NB4 (cell line): ENCODE data around the gene TNFRSF1B.

Experiments
- DNase-seq: peaks from one replicate; pipeline ENCODE4 v3.0.0; 2010; ENCODE audit warnings: low read depth
- H3K4me3 ChIP-seq: one replicate; pipeline ENCODE4 v1.5.1; 2011; ENCODE audit warnings: mild to moderate bottlenecking, low read depth, low read length, moderate library complexity
- MAX ChIP-seq: IDR thresholded peaks from 2 replicates; pipeline ENCODE4 v1.6.1; 2011; ENCODE audit warnings: low read depth, low read length
- MYC ChIP-seq: IDR thresholded peaks from 2 replicates; pipeline ENCODE4 v1.6.1; 2011; ENCODE audit warnings: low read depth, low read length
- POLR2A ChIP-seq: IDR thresholded peaks from 2 replicates; pipeline ENCODE4 v1.6.1; 2011; ENCODE audit warnings: mild to moderate bottlenecking; ENCODE audit not compliant: insufficient read length; ENCODE audit errors: extremely low read depth
- TF ChIP-seq, protein P1 (sequence below): IDR thresholded peaks from one replicate; pipeline ENCODE4 v1.5.1; 2012; ENCODE audit warnings: low read depth, low read length

The TNFRSF1B gene

DNA sequence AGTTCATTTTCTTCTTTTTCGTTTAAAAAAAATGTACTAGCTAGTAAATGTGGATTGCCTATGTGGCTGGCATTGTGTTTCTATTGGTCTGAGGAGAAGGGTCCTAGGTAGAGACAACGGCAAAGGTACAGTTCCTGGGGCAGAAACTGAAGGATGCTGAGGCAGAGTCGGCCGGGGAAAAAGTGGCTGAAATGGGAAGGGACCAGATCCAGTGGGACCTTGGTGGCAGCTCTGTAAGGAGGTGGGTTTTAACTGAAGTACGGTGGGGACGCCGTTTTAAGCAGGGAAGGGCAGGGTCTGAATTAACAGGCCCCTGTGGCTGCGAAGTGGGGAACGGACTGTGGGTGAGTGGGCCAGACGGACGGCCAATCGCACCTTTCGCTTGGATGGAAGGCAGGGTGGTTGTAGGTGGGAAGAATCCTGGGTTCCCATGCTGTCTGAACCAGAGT, 62.6 kb downstream of the TNFRSF1B start:
- no peak for DNase-seq
- no peak for TF ChIP-seq MYC
- TF ChIP-seq MAX: no peak
- TF ChIP-seq, protein P1, sequence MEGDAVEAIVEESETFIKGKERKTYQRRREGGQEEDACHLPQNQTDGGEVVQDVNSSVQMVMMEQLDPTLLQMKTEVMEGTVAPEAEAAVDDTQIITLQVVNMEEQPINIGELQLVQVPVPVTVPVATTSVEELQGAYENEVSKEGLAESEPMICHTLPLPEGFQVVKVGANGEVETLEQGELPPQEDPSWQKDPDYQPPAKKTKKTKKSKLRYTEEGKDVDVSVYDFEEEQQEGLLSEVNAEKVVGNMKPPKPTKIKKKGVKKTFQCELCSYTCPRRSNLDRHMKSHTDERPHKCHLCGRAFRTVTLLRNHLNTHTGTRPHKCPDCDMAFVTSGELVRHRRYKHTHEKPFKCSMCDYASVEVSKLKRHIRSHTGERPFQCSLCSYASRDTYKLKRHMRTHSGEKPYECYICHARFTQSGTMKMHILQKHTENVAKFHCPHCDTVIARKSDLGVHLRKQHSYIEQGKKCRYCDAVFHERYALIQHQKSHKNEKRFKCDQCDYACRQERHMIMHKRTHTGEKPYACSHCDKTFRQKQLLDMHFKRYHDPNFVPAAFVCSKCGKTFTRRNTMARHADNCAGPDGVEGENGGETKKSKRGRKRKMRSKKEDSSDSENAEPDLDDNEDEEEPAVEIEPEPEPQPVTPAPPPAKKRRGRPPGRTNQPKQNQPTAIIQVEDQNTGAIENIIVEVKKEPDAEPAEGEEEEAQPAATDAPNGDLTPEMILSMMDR: no peak
- TF ChIP-seq POLR2A: no peak
- no peak overlapping the region for H3K4me3 ChIP-seq

GRCh38 chr1:12229835-12230548, 63.2 kb downstream of the TNFRSF1B start, which contains the start of gene VPS13D:
Gene VPS13D, plus strand, starts transcription at chr1:12230030. Its CDS starts 4,237 bp downstream, at chr1:12234267.
- peak within 1 kb of the TSS; percentile 80 for H3K4me3 ChIP-seq
- peak; percentile 85 for DNase-seq
- TF ChIP-seq MAX (no peak), POLR2A (peak; percentile 33), MYC (0 out of 2 replicates have a peak, but pooled peaks have one; percentile 21)
- TF ChIP-seq, protein P1: peak; percentile 84

DNA sequence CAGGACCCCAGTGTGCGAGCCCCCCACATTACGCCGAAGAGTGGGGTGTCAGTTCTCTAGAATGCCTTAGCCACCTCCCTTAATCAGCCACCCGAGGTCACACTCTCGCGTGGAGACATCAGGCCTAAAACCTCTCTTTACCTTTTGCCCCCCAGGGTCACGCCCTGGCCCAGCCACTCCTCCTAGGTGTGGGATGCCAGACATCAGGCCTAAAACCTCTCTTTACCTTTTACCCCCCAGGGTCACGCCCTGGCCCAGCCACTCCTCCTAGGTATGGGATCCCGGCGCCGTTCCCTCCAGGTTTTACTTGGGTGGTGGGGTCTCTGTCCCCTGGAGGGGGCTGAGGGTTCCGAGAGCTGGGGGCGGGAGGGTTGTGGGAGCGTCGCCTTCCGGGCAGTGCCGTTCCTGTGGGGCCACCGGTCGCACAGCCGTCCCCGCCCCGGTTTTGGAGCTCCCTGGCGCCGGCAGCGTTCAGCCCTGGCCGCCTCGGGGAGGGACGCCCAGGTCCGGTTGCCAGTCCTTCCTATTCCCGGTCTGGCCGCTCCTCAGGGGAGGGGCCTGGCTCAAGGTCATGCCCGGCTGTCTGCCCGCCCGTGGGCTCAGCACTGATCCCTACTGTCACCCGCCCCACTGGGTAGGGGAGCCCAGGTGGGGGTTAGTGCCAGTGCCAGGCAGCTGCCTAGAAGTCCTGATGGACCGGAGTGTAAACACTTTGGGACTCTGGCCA, 63.9 kb downstream of the TNFRSF1B start:
- peak; percentile 26 for DNase-seq
- TF ChIP-seq MYC (no peak), MAX (no peak), POLR2A (no peak)
- TF ChIP-seq, protein P1: no peak
- H3K4me3 ChIP-seq: peak overlapping the region; percentile 80

GRCh38 chr1:12231276-12231595, 64.4 kb downstream of the TNFRSF1B start:
- no peak for DNase-seq
- peak overlapping the region; percentile 80 for H3K4me3 ChIP-seq
- no peak for TF ChIP-seq MAX
- TF ChIP-seq MYC: no peak

DNA sequence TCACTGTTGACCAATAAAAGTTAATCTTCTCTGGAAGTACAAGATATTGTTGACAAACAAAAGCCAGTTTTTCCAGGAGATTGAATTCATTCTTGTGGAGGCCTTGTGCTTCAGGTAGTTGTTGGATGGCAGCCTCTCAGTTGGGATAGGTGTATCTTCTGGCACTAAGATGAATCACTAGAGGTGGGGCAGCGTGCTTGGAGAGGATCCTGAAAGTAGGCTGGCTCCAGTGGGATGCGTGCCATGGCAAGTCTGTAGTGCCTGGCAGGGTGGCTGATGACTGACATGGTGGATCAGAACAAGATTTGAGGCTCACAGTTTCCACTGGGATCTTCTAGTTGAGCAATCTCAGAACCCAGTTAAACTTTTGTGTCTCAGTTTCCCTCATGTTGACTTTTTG, 65.4 kb downstream of the TNFRSF1B start:
- no peak overlapping the region for H3K4me3 ChIP-seq
- TF ChIP-seq MAX: no peak
- TF ChIP-seq MYC: no peak
- TF ChIP-seq POLR2A: no peak
- TF ChIP-seq, protein P1: no peak
- no peak for DNase-seq

DNA sequence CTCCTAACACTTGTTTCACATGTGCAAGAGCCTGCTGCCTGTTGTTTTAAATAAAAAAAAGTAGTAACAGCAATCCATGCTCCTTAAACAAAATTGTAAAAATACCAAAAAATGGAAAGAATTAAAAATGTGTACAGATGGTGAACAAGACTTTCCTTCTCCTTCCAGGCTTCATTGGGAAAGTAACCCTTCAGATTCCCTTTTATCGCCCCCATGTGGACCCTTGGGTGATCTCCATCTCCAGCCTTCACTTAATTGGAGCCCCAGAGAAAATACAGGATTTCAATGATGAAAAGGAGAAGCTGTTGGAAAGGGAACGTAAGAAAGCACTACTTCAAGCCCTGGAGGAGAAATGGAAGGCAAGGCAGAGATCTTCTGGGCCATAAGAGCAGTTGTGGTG, 77.3 kb downstream of the TNFRSF1B start:
- peak; percentile 38 for DNase-seq
- H3K4me3 ChIP-seq: no peak overlapping the region
- TF ChIP-seq POLR2A: no peak
- TF ChIP-seq, protein P1: peak; percentile 44
